ENCODE data around the gene MAMLD1.
"Not testable (repeated sequence)": the region's sequence is repeated elsewhere in the genome, so short reads cannot be mapped to it uniquely, and the experiment has no call there.

The MAMLD1 gene, protein sequence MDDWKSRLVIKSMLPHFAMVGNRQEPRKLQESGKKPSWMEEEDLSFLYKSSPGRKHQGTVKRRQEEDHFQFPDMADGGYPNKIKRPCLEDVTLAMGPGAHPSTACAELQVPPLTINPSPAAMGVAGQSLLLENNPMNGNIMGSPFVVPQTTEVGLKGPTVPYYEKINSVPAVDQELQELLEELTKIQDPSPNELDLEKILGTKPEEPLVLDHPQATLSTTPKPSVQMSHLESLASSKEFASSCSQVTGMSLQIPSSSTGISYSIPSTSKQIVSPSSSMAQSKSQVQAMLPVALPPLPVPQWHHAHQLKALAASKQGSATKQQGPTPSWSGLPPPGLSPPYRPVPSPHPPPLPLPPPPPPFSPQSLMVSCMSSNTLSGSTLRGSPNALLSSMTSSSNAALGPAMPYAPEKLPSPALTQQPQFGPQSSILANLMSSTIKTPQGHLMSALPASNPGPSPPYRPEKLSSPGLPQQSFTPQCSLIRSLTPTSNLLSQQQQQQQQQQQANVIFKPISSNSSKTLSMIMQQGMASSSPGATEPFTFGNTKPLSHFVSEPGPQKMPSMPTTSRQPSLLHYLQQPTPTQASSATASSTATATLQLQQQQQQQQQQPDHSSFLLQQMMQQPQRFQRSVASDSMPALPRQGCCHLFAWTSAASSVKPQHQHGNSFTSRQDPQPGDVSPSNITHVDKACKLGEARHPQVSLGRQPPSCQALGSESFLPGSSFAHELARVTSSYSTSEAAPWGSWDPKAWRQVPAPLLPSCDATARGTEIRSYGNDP

DNA sequence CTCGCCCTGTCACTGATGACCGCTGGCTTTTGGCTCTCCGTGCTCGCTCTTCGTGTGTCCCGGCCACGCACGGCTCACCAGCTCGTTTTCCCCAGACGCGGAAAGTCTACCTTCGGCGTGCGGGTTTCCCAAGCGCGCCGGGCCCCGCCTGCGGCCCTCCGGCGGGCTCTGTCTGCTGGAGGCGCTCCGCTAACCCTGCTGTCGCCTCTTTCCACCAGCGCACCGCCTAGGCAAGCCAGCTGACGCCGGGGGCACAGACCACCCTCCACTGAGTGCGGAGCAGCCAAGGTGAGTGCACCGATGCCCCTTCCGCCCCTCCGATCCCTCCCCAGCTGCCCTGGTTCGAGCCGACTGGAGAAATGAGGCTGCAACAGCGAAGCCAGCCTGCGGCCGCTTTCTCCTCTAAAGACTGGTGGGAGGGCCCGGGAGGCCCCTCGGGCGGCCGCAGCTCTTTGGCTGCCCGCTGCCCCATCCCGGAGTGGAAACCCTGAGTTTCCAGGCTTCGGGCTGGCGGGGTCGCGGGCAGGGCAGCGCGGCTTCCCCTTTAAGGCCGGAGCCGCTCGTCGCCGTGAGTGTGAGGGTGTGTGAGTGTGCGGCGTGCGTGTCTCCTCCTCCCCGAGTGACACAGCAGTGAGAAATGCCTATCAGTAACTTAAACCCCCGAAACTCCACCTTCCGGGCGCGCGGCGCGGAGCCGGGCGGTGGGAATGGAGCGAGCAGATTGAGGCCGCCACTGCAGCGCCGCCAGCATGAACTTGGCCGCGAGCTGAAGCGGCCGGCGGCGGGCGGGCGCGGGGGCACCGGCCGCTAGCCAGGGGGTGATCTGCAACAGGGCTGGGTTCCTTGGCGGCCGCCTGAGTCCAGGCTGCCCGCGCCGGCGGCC, at the start of gene MAMLD1:
TSS of gene MAMLD1 (plus strand) at position 719 of the 883 bp plus-strand sequence. CDS start 82,200 bp downstream, outside the sequence.
- peak; percentile 43 for DNase-seq

DNA sequence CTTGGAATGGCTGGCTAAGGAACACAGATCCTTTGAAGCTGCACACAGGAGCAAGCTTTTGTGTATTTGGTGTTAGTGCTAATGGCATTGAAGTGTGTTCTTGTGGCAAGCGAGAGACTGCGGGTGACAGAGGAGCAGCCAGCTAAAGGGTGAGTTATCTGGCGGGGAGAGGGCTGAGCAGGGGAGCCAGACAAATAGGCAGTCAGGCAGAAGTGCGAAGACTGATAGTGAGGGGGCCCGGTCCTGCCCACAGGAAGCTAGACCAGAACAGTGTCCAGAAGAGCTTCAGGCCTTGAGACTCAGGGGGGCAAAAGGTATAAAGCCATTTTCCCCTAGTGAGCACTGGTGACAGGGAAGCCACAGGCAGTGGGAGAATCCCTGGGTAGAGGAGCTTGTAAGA, 49.6 kb upstream of the MAMLD1 start:
- DNase-seq = no peak

DNA sequence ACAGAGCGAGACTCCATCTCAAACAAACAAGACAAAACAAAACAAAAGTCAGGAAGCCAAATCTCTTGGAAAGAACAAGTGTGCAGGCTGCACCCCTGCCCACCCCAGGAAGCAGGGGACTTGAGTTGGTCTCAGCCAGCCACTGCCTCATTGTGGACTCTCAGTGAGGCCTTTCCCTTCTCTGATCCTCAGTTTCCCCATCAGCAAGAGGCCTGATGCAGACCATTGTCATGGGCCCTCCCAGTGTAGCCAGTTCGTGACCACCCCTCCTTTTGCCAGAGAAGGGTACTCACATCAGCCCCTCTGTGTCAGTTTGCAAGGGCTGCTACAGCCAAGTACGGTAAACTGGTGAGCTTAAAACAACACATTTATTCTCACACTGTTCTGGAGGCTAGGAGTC, 48.9 kb upstream of the MAMLD1 start:
- DNase-seq = no peak

DNA sequence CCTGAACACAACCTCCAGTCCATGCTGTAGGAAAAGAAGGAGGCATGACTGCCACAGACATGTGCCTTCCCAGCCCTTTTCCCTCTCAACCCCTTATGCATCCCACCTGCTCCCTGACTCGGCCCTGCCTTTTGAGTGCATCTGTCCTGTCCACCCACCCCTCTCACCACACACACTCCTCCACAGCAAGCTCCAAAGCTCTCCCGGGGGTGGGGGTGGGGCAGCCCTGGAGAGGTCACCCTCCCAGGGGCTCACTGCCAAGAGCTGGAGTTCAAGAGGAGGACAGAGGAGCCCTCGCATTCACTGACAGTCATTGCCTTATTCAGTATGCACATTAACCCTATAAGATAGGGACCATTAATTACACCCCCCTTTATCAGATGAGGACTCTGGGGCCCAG, 46.6 kb upstream of the MAMLD1 start:
- no peak for DNase-seq

DNA sequence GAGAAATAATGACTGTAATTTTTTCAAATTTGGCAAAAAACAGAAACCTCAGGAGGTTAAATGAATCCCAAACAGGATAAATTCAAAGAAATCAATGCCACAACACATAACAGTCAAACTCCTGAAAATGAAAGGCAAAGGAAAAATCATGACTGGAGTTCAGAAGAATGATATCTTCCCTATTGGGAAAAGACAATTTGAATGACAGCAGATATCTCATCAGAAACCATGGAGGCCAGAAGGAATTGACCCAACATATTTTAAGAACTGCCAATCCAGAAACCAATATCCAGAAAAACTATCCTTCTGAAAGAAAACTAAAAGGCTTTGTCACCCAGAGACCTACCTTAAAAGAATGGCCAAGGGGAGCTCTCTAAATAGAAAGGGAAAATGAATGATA, 40.1 kb upstream of the MAMLD1 start:
- no peak for DNase-seq

DNA sequence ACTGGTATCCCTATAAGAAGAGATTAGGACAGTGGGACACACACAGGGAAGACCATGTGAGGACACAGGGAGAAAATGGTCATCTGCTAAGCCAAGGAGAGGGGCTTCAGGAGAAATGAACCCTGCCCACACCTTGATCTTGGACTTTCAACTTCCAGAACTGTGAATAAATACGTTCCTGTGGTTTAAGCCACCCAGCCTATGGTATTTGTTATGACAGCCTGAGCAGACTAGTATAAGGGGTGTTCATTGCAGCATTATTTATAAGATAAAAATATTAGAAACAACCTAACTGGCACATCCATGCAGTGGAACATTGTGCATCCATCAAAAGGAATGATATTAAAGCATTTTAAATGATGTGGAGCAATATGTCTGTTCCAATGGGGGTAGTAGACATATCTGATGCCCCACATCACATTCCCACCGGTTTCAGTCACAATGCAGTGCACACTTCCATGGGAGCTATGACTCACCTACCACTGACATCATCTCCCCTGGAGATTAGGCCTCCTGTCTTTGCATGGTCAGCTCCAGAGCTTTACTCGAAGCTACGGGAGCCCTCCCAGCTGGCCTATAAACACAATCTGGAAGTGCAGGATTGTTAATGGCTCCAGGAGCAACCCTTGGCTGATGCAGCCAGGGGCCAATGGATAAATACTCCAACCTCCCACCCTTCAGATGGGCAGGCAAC, 38.9 kb upstream of the MAMLD1 start:
- no peak for DNase-seq

DNA sequence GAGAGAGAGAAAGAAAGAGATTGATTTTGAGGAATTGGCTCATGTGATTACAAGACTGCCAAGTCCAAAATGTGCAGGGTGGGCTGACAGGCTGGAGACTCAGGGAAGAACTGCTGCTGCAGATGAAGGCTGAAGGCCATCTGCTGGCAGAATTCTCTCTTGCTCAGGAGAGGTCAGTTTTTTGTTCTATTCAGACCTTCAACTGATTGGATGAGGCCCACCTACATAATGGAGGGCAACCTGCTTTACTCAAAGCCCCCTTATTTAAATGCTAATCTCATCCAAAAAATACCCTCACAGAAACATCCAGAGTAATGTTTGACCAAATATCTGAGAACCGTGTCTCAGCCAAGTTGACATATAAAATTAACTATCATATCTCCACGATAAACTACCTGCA, 38.2 kb upstream of the MAMLD1 start:
- no peak for DNase-seq

DNA sequence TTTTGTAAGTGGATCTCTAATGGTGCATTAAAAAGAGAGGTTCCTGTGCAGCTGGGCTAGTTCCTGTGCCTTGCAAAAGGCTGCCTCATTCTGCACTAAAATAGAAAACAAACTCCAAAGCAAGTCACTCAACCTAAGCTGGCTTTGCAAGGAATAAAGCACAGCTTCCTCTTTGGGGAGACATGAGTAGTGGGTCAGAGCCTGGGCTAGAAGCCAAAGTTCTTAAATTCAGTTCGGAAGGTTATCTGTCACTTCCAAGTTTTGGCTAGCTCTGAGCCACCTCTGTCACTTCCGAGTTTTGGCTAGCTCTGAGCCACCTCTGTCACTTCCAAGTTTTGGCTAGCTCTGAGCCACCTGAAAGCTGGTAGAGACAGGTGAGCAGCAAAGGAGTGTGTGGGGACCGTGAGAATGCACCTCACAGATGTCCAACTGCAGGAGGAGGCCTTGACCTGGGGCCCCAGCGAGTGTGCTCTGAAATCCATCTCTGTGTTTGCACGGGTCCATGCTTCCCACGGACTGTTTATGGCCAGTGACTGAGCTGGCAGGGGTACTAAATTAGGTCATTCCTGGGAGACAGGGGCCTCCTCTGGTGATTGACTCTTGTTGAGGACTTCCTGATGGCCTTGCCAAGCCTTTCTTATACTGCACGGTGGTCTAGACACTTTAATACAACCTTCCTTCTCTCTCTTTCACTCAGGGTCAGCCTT, 36.4 kb upstream of the MAMLD1 start:
- no peak for DNase-seq

DNA sequence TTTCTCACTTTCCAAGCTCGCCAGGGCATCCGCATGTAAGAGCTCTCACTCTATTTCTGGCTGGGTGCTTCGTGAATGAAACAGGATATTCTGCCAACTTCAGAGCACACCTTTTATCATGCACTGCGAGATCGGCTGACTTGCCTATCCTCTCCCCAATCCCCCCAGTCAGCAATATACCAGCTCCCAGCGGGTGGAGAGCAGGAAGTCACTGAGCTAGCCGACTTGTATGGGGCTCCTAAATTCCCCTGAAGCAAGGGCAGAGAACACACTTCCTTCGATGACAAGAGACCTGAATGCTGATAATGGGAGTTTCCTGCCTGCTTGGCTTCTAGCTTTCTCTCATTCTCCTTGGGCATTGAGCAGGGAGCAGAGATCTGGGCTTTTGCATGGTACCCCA, 33.8 kb upstream of the MAMLD1 start:
- DNase-seq = no peak

DNA sequence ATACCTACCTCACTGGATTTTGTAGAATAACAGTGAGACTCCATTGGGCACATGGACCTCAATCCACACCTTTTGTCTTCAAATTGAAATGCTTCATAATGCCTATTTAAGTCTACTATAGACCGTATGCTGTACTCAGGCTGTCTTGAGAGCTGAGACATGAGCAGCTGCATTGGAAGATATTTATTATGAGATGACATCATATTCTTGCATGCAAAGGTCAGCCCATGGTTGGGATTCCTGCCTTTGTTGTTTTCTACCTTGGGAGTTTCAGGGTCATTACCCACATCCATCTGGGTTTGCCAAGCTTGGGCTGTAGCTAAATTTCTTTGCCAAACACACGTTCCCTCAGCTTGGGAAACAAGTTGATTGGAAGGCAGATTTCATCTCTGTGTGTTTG, 33.2 kb upstream of the MAMLD1 start:
- DNase-seq = no peak

DNA sequence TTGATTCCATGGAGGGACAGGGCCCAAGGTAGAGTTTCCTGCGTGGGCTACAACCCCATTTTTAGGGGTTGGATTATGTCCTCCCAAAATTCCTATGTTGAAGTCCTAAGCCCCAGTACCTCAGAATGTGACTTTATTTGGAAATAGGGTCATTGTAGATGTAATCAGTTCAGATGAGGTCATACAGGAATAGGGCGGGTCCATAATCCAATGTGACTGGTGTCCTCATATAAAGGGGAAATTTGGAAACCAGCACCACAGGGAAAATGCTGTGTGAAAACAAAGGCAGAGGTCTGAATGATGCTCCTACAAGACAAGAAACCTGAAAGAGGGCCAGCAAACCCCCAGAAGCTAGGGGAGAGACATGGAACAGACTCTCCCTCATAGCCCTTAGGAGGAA, 31.1 kb upstream of the MAMLD1 start:
- DNase-seq = no peak

DNA sequence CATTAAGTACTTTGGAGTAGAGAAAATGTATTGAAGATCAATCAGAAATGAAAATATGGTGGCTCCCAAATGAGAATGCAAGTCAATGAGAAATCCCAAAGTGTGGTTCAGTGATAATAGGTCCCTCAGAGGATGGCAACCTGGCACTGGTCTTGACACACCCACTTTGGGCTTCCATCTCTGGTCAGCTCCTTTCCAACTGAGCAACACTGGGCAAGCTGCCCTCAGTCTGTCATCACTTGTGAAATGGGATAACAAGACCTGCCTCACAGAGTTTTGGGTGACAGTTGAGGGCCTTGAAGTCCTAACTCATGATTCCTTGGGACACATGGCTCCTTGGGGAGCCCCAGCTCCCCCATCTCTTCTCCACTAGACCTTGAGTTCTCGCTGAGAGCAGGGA, 29.0 kb upstream of the MAMLD1 start:
- no peak for DNase-seq

DNA sequence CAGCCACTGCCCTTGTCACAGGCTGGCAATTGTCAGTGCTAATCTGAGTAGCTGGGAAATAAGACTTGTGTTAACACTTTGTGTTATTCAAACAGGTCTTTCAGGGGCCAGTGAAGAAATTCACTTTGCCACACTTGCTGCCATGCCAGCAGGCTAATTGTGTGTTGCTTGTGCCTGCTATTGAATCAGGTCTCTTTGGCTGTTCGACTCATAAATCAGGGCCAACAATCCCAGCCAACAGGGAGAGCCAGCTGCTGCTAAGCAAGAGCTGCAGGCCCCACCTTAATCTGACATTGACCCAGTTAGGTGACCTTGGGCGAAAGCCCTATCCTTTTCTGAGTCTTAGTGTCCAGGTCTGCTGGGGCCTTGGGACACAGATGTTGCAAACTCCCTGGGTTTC, 28.1 kb upstream of the MAMLD1 start:
- no peak for DNase-seq

DNA sequence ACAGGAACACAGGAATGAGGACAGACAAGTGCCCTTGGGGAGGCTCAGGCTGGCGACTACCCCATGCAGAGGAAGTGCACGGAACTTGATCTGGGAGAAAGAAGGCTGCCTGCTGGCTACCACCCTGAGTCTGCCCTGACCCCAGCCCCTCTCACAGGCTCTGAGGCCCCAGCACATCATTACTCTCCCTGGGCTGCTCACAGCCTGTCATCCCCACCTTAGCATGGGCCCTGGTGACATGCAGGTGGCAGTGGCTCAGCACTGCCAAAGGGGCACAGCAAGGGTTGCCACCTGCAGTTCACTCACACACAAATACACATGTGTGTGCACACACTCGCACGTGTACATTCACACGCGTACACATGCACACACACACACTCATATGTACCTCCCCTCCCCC, 26.1 kb upstream of the MAMLD1 start:
- no peak for DNase-seq

DNA sequence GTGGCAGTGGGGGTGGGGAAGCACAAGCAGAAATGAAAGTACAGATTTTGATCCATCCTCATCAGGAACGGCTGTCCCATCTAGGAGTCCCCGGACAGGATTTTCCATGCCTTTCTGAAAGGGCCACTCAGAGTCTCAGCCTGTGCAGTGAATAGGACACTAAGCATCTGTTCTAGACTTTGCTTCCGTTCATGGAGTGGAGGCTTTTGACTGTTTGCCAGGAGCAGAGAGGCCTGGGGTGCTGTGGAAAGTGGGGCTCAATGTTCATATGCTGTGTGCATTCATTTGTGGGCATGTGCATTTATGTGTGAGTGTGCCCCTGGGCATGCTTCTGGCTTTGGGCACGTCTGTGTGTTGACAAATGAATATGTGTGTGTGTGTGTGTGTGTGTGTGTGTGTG, 25.6 kb upstream of the MAMLD1 start:
- DNase-seq = no peak

DNA sequence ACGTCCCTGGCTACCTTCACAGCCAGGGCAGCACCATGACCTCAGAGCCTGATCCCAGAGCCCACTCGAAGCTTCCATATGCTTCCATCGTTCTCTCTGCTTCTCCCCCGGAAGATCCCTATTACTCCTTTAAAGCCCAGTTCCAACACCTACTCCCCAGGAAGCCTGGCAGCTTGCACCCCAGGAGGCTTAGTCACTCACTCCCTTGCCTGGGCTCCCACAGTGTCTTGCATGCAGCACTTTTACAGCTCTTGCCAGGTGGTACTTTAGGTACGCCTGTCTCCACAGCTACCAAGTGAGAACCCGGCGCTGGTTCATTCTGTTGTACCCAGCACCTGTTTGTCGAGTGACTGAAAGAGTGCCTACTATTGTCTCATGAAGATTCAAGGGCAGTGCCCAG, 24.5 kb upstream of the MAMLD1 start:
- DNase-seq = no peak

DNA sequence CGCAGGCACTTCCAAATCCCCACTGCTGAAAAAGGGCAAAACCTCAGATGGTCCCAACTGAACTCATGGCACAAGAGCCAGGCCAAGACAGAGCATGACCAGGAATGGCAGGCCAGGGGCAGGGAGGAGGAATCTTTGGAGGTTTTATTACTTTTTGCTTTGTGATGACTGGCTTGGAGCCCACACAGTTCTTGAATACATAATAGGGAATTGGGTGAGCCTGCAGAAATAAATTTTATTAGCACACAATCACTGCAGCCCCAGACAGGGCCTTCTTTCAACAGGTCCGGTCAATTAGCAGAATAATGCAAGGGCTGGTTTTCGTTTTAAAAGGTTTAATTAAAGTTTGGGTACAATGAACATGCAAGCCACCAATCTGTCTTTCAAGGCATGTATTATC, 23.4 kb upstream of the MAMLD1 start:
- no peak for DNase-seq

DNA sequence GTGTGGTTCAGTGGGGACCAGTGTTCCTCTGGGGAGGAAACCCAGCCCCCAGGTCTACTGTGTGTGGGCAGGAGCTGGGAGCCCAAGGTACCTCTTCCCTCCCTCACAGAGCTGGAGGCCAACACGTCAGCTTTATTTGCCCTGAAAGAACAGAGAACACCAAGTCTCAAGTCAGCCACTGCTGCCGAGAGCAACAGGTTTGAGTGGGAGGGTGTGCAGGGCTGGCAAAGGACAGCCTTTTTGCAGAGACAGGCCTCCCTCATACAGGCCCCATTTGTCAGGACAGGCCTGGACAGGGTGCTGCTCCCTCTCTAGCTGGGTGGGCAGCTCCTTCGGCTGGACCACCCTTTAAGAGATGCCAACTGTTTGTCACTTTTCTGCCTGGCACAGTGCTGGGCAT, 22.8 kb upstream of the MAMLD1 start:
- DNase-seq = not testable (repeated sequence)

DNA sequence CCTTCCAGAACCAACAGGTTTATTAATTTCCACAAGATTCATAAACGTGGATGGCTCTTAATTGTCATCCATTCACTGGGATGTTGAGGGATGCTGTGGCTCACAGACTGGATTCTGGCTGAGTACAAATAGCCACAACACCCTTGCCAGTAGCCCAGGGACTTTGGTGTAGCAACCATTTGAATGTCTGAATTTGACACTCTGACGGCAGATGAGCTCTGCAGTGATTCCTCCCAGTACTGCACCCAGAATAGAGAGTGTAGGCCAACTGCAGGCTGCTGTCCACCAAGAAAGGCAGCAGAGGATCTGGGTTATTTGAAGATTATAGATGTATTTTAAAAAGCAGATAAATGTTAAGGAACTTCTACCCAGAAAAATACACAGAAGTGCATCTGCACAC, 15.6 kb upstream of the MAMLD1 start:
- DNase-seq = no peak

DNA sequence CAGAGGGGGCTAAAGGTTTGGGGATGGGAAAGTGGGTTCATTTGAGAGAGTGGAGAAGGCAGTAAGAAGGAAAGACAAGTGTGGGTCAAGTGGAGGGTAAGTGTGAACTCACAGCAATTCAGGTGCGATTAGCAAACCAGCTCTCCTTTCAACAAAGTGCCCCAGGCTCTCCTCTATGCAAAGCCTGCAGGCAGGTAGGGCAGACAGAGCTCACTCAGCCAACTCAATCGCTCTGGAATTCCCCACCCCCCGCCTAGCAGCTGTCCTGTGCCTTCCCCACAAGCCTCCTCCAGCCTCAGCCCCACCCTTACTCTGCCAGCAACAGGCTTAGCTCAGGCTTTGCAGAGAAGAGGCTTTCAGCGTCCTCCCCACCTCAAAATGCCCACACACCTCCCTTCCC, 14.8 kb upstream of the MAMLD1 start:
- DNase-seq = no peak

DNA sequence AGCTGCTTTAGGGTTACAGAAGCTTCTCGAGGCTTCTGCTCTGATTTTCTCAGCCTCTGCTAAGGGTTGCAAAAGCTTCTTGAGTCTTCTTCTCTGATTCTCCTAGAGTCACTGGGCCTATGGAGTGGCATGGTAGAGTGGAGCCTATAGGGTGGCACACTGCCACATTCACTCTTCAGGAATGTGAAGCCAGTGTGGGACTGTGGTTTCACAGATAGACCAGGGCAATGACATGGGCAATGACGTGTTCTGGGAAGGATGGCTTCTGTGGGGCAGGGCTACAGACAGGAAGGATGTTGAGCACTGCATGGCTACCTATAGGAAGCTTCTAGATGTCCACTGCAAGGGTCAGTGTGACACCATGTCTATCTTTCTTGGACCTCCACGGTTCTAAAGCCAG, 11.0 kb upstream of the MAMLD1 start:
- DNase-seq = no peak

DNA sequence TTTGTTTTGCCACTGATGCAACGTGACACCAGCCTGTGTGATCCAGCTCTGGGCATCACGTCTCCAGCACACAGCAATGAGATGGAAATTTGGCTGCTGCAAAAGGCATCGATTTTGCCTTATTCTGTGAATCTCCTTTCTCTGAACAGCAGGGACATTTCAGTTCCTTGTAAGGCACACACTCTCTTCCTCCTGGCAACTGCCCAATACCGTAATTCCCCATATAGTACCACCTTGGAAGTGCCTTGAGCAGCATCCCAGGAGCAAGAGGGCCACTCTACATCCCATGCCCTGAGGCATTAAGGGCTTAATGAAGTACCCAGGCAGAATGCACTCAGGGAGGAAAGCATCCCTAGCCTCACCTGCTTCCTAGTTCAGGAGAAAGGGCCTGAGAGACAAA, 10.5 kb upstream of the MAMLD1 start:
- no peak for DNase-seq
